ENCODE data around the gene ZFHX3. TPM values are rescaled to one million over a fixed set of nuclear protein-coding genes. Genes with fewer than 3 reads are reported as not detected.

ZFHX3 gene
- total RNA-seq, 1 experiment from 2014 or later: 13.6 TPM

- no peaks in the 10 kb centered on the region for H3K9me3 Mint-ChIP-seq (ENCODE audit: low read depth, unreplicated experiment)
- H3K27ac Mint-ChIP-seq (ENCODE audit: unreplicated experiment): no peak overlapping the region
- H3K4me1 Mint-ChIP-seq (ENCODE audit: low read depth, unreplicated experiment): no peaks in the 10 kb centered on the region
- no peak overlapping the region for H3K4me3 Mint-ChIP-seq (ENCODE audit: low read depth, unreplicated experiment)
- intact Hi-C loops (cut with micrococcal nuclease; ENCODE audit: unreplicated experiment): no loop called here
- no TSS peak for BruUV-seq (replicated peaks)
- no peak for TF ChIP-seq CTCF (IDR thresholded peaks at IDR 0.05; ENCODE audit: unreplicated experiment)
- no peak for DNase-seq
- H3K27me3 Mint-ChIP-seq (ENCODE audit: unreplicated experiment): no peaks in the 10 kb centered on the region
- no peaks in the 10 kb centered on the region for H3K36me3 Mint-ChIP-seq (ENCODE audit: insufficient read depth, unreplicated experiment)
- CTCF ChIA-PET: no interaction called here
Observed at GRCh38 chr16:72836181-72836580, 211.7 kb downstream of the ZFHX3 start.

- intact Hi-C loops (cut with micrococcal nuclease; ENCODE audit: unreplicated experiment): no loop called here
- H3K27ac Mint-ChIP-seq (ENCODE audit: unreplicated experiment): no peak overlapping the region
- CTCF ChIA-PET: no interaction called here
- TF ChIP-seq CTCF (IDR thresholded peaks at IDR 0.05; ENCODE audit: unreplicated experiment): no peak
- H3K9me3 Mint-ChIP-seq (ENCODE audit: low read depth, unreplicated experiment): no peaks in the 10 kb centered on the region
- H3K36me3 Mint-ChIP-seq (ENCODE audit: insufficient read depth, unreplicated experiment): no peaks in the 10 kb centered on the region
- H3K4me1 Mint-ChIP-seq (ENCODE audit: low read depth, unreplicated experiment): no peaks in the 10 kb centered on the region
- no peak overlapping the region for H3K4me3 Mint-ChIP-seq (ENCODE audit: low read depth, unreplicated experiment)
- no peak for DNase-seq
- no TSS peak for BruUV-seq (replicated peaks)
- H3K27me3 Mint-ChIP-seq (ENCODE audit: unreplicated experiment): no peaks in the 10 kb centered on the region
Observed at GRCh38 chr16:72835086-72835485, 212.8 kb downstream of the ZFHX3 start.

- Mint-ChIP-seq H3K27ac (ENCODE audit: unreplicated experiment) (no peak overlapping the region), H3K4me1 (ENCODE audit: low read depth, unreplicated experiment) (no peaks in the 10 kb centered on the region), H3K36me3 (ENCODE audit: insufficient read depth, unreplicated experiment) (no peaks in the 10 kb centered on the region), H3K4me3 (ENCODE audit: low read depth, unreplicated experiment) (no peak overlapping the region), H3K27me3 (ENCODE audit: unreplicated experiment) (no peaks in the 10 kb centered on the region), H3K9me3 (ENCODE audit: low read depth, unreplicated experiment) (no peaks in the 10 kb centered on the region)
- DNase-seq: no peak
- intact Hi-C loops (cut with micrococcal nuclease; ENCODE audit: unreplicated experiment): loop anchor here (5.0 kb wide), 3 partner anchors 128 to 363 kb away; no protein-coding TSS in a partner anchor
- no peak for TF ChIP-seq CTCF (IDR thresholded peaks at IDR 0.05; ENCODE audit: unreplicated experiment)
- BruUV-seq (replicated peaks): no TSS peak
- CTCF ChIA-PET: no interaction called here
Observed at GRCh38 chr16:72834499-72834898, 213.4 kb downstream of the ZFHX3 start.

- CTCF ChIA-PET: interaction anchor here (1.3 kb wide), 1 partner anchor 25 kb away, joined by 3 read pairs; no protein-coding TSS in a partner anchor
- Mint-ChIP-seq H3K9me3 (ENCODE audit: low read depth, unreplicated experiment) (no peaks in the 10 kb centered on the region), H3K27me3 (ENCODE audit: unreplicated experiment) (no peaks in the 10 kb centered on the region), H3K4me1 (ENCODE audit: low read depth, unreplicated experiment) (no peaks in the 10 kb centered on the region), H3K36me3 (ENCODE audit: insufficient read depth, unreplicated experiment) (no peaks in the 10 kb centered on the region), H3K27ac (ENCODE audit: unreplicated experiment) (no peak overlapping the region), H3K4me3 (ENCODE audit: low read depth, unreplicated experiment) (no peak overlapping the region)
- BruUV-seq (replicated peaks): no TSS peak
- no peak for TF ChIP-seq CTCF (IDR thresholded peaks at IDR 0.05; ENCODE audit: unreplicated experiment)
- no peak for DNase-seq
- intact Hi-C loops (cut with micrococcal nuclease; ENCODE audit: unreplicated experiment): loop anchor here (2.0 to 5.0 kb wide), 4 partner anchors 128 to 363 kb away; no protein-coding TSS in a partner anchor
Observed at GRCh38 chr16:72833969-72834368, 214.0 kb downstream of the ZFHX3 start.
